ENCODE measurements around the gene DGKI.

DNA sequence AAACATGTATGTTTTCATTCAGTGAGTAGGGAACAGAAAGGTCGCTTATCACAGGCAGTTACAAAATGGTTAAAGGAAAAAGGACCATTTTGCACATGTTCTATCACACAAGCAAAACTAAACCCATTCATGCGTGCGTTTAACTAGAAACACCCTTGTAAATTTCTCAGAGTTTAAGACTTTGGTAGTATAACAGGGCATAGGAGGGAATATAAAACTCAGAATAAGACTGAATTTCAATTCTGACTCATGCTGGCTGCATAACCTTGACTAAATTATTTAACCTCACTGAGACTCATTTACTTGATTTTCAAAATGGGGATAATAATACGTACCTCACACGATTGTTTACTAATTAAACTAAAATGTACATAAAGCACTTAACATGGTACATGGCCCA lies 259.4 kb downstream of the DGKI start:
- TF ChIP-seq POLR2A (IDR thresholded peaks at IDR 0.05): no peak
- TF ChIP-seq, protein P1, sequence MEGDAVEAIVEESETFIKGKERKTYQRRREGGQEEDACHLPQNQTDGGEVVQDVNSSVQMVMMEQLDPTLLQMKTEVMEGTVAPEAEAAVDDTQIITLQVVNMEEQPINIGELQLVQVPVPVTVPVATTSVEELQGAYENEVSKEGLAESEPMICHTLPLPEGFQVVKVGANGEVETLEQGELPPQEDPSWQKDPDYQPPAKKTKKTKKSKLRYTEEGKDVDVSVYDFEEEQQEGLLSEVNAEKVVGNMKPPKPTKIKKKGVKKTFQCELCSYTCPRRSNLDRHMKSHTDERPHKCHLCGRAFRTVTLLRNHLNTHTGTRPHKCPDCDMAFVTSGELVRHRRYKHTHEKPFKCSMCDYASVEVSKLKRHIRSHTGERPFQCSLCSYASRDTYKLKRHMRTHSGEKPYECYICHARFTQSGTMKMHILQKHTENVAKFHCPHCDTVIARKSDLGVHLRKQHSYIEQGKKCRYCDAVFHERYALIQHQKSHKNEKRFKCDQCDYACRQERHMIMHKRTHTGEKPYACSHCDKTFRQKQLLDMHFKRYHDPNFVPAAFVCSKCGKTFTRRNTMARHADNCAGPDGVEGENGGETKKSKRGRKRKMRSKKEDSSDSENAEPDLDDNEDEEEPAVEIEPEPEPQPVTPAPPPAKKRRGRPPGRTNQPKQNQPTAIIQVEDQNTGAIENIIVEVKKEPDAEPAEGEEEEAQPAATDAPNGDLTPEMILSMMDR (IDR thresholded peaks at IDR 0.05): no peak
